Measurements from ENCODE around the gene SUGT1. TPM values are rescaled to one million over a fixed set of nuclear protein-coding genes. Genes with fewer than 3 reads are reported as not detected.
A peak's percentile ranks its signal among the peaks of the same experiment; 100 is the strongest.

Gene SUGT1
- total RNA-seq, 2 experiments from 2014 or later: 32.1 to 59.0 TPM

GRCh38 chr13:52646967-52647366, 5.7 kb upstream of the SUGT1 start:
- Histone ChIP-seq H3K4me3 (ENCODE audit: low read depth, low read length, poor library complexity, severe bottlenecking) (no peak overlapping the region), H3K9me3 (ENCODE audit: low read length) (no peaks in the 10 kb centered on the region), H4K20me1 (ENCODE audit: insufficient read depth, low read length) (no peaks in the 10 kb centered on the region), H3K79me2 (ENCODE audit: insufficient read depth, low read depth, low read length) (peaks cover 24% of the 10 kb centered on the region), H2AFZ (ENCODE audit: low read length) (no peak overlapping the region), H3K4me2 (ENCODE audit: low read length) (no peak overlapping the region), H3K27ac (ENCODE audit: low read depth, low read length, poor library complexity, severe bottlenecking) (no peak overlapping the region), H3K9me2 (ENCODE audit: insufficient read depth, low read length) (no peaks in the 10 kb centered on the region), H3K36me3 (ENCODE audit: insufficient read depth, low read length) (peaks cover 25% of the 10 kb centered on the region), H3K4me1 (ENCODE audit: insufficient read depth, low read length, poor library complexity, severe bottlenecking) (peaks cover 11% of the 10 kb centered on the region)
- ChIA-PET POLR2A (interaction anchor here (1.2 kb wide), 2 partner anchors 21 to 27 kb away, joined by 3 to 4 read pairs; no protein-coding TSS in a partner anchor), CTCF (ENCODE audit: unreplicated experiment) (no interaction called here)
- intact Hi-C loops (cut with micrococcal nuclease; ENCODE audit: unreplicated experiment): no loop called here
- DNase-seq (ENCODE audit: low spot score): no peak
- TF ChIP-seq EZH2phosphoT487 (IDR thresholded peaks at IDR 0.05; ENCODE audit: borderline replicate concordance, low read depth, low read length): no peak
- no peak for TF ChIP-seq CTCF (conservative IDR thresholded peaks at IDR 0.05; ENCODE audit: low read length)
- no TSS peak for BruUV-seq (replicated peaks)

GRCh38 chr13:52650731-52651130, 1.9 kb upstream of the SUGT1 start:
- POLR2A ChIA-PET: no interaction called here
- H3K27ac ChIP-seq (ENCODE audit: low read depth, low read length, poor library complexity, severe bottlenecking): peak overlapping the region; percentile 87
- no peak for DNase-seq (ENCODE audit: low spot score)
- H3K4me2 ChIP-seq (ENCODE audit: low read length): peak overlapping the region; percentile 78
- peaks cover 36% of the 10 kb centered on the region for H3K36me3 ChIP-seq (ENCODE audit: insufficient read depth, low read length)
- no TSS peak for BruUV-seq (replicated peaks)
- H2AFZ ChIP-seq (ENCODE audit: low read length): no peak overlapping the region
- H3K9me3 ChIP-seq (ENCODE audit: low read length): no peaks in the 10 kb centered on the region
- peak overlapping the region; percentile 96 for H3K4me3 ChIP-seq (ENCODE audit: low read depth, low read length, poor library complexity, severe bottlenecking)
- TF ChIP-seq CTCF (conservative IDR thresholded peaks at IDR 0.05; ENCODE audit: low read length) (no peak), EZH2phosphoT487 (IDR thresholded peaks at IDR 0.05; ENCODE audit: borderline replicate concordance, low read depth, low read length) (no peak)
- intact Hi-C loops (cut with micrococcal nuclease; ENCODE audit: unreplicated experiment): loop anchor here (5.0 kb wide), 1 partner anchor 638 kb away; the partner anchor contains the start of genes ALG11 and ATP7B
- CTCF ChIA-PET (ENCODE audit: unreplicated experiment): no interaction called here
- H4K20me1 ChIP-seq (ENCODE audit: insufficient read depth, low read length): peaks cover 8% of the 10 kb centered on the region; the same call in 1 of the 2 replicates
- peaks cover 27% of the 10 kb centered on the region for H3K4me1 ChIP-seq (ENCODE audit: insufficient read depth, low read length, poor library complexity, severe bottlenecking)
- H3K9me2 ChIP-seq (ENCODE audit: insufficient read depth, low read length): no peaks in the 10 kb centered on the region
- peaks cover 55% of the 10 kb centered on the region for H3K79me2 ChIP-seq (ENCODE audit: insufficient read depth, low read depth, low read length)

- H2AFZ ChIP-seq (ENCODE audit: low read length): peak overlapping the region; percentile 78; the same call in 1 of the 2 replicates
- no TSS peak for BruUV-seq (replicated peaks)
- H3K9me2 ChIP-seq (ENCODE audit: insufficient read depth, low read length): no peaks in the 10 kb centered on the region
- H3K4me1 ChIP-seq (ENCODE audit: insufficient read depth, low read length, poor library complexity, severe bottlenecking): peaks cover 34% of the 10 kb centered on the region
- H3K4me3 ChIP-seq (ENCODE audit: low read depth, low read length, poor library complexity, severe bottlenecking): peak overlapping the region; percentile 96
- DNase-seq (ENCODE audit: low spot score): no peak
- peaks cover 67% of the 10 kb centered on the region for H3K79me2 ChIP-seq (ENCODE audit: insufficient read depth, low read depth, low read length)
- H3K4me2 ChIP-seq (ENCODE audit: low read length): peak overlapping the region; percentile 78
- POLR2A ChIA-PET: interaction anchor here (0.7 to 3.0 kb wide), 6 partner anchors 13 to 35 kb away, joined by 3 to 46 read pairs (median 7); no protein-coding TSS in a partner anchor
- H3K36me3 ChIP-seq (ENCODE audit: insufficient read depth, low read length): peaks cover 47% of the 10 kb centered on the region
- TF ChIP-seq CTCF (conservative IDR thresholded peaks at IDR 0.05; ENCODE audit: low read length) (no peak), EZH2phosphoT487 (IDR thresholded peaks at IDR 0.05; ENCODE audit: borderline replicate concordance, low read depth, low read length) (no peak)
- CTCF ChIA-PET (ENCODE audit: unreplicated experiment): no interaction called here
- H3K27ac ChIP-seq (ENCODE audit: low read depth, low read length, poor library complexity, severe bottlenecking): peak overlapping the region; percentile 87
- H3K9me3 ChIP-seq (ENCODE audit: low read length): no peaks in the 10 kb centered on the region
- intact Hi-C loops (cut with micrococcal nuclease; ENCODE audit: unreplicated experiment): loop anchor here (1.0 to 5.0 kb wide), 3 partner anchors 35 to 640 kb away; partner anchors contain the start of genes ALG11, ATP7B and CKAP2
- H4K20me1 ChIP-seq (ENCODE audit: insufficient read depth, low read length): peaks cover 8% of the 10 kb centered on the region; the same call in 1 of the 2 replicates
These were observed 790 bp upstream of the SUGT1 start for GRCh38 chr13:52651897-52652195.

Measured in OCI-LY7 (cell line).